Progenitor cell of endocrine pancreas (in vitro differentiated cells): ENCODE data around the gene EIF3A. TPM values are rescaled to one million over a fixed set of nuclear protein-coding genes. Genes with fewer than 3 reads are reported as not detected.

ENCODE experiments used
- DNase-seq: peaks from one replicate; pipeline ENCODE4 v3.0.0; 2021; ENCODE audit warnings: low spot score; ENCODE audit not compliant: unreplicated experiment
- H3K27ac Mint-ChIP-seq: 2 replicates; pipeline ENCODE4 v1.8.0; 2021; ENCODE audit warnings: mild to moderate bottlenecking, moderate library complexity, mixed read lengths
- H3K27me3 Mint-ChIP-seq: 2 replicates; pipeline ENCODE4 v1.8.0; 2021; ENCODE audit warnings: mixed read lengths
- H3K36me3 Mint-ChIP-seq: 2 replicates; pipeline ENCODE4 v1.8.0; 2022; ENCODE audit warnings: mixed read lengths; ENCODE audit not compliant: insufficient read depth
- H3K4me1 Mint-ChIP-seq: 2 replicates; pipeline ENCODE4 v1.8.0; 2021; ENCODE audit warnings: low read depth, mixed read lengths
- H3K4me3 Mint-ChIP-seq: 2 replicates; pipeline ENCODE4 v1.8.0; 2021; ENCODE audit warnings: low read depth, mild to moderate bottlenecking, moderate library complexity, mixed read lengths
- H3K9me3 Mint-ChIP-seq: 2 replicates; pipeline ENCODE4 v1.8.0; 2021; ENCODE audit warnings: low read depth, mixed read lengths
- total RNA-seq: library from RNA; stranded (reverse); gene quantifications from 2 replicates; pipeline ENCODE4 v1.2.1, GENCODE V29; 2021
- TF ChIP-seq, protein P1 (sequence below): fragments of 200-600 bp; sonication (generic); IDR thresholded peaks from one replicate; pipeline ENCODE4 v1.5.0; 2021; ENCODE audit warnings: antibody characterized with exemption, mild to moderate bottlenecking; ENCODE audit not compliant: unreplicated experiment

Gene EIF3A
- total RNA-seq, 1 donor from 2014 or later: 127 TPM

GRCh38 chr10:119095640-119096039 lies 15.0 kb upstream of the EIF3A start:
- no peaks in the 10 kb centered on the region for H3K36me3 Mint-ChIP-seq
- no peak for DNase-seq
- no peaks in the 10 kb centered on the region for H3K9me3 Mint-ChIP-seq
- H3K27me3 Mint-ChIP-seq: peaks cover 3% of the 10 kb centered on the region
- TF ChIP-seq, protein P1, sequence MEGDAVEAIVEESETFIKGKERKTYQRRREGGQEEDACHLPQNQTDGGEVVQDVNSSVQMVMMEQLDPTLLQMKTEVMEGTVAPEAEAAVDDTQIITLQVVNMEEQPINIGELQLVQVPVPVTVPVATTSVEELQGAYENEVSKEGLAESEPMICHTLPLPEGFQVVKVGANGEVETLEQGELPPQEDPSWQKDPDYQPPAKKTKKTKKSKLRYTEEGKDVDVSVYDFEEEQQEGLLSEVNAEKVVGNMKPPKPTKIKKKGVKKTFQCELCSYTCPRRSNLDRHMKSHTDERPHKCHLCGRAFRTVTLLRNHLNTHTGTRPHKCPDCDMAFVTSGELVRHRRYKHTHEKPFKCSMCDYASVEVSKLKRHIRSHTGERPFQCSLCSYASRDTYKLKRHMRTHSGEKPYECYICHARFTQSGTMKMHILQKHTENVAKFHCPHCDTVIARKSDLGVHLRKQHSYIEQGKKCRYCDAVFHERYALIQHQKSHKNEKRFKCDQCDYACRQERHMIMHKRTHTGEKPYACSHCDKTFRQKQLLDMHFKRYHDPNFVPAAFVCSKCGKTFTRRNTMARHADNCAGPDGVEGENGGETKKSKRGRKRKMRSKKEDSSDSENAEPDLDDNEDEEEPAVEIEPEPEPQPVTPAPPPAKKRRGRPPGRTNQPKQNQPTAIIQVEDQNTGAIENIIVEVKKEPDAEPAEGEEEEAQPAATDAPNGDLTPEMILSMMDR: no peak
- H3K27ac Mint-ChIP-seq: no peak overlapping the region
- H3K4me3 Mint-ChIP-seq: no peak overlapping the region
- peaks cover 3% of the 10 kb centered on the region for H3K4me1 Mint-ChIP-seq

DNA sequence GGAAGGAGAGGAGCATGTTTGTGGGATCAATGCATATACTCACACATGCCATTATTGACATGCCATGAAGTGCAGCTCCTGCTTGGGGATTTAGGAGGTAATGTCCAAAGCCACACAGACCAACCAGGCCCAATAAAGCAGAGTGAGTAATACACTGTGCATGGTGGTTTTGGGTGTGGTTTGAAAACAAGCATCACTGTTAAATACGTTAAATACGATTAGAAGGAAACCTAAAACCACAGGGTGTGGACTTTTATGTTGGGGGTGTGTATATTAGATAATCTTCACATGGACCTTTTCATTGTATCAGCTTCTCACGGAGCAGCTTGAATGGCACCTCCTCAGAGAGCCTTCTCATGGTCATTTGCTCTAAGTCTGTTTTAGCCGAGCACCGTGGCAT lies 10.4 kb upstream of the EIF3A start:
- TF ChIP-seq, protein P1: no peak
- no peak overlapping the region for H3K4me3 Mint-ChIP-seq
- peaks cover 3% of the 10 kb centered on the region for H3K4me1 Mint-ChIP-seq
- H3K36me3 Mint-ChIP-seq: no peaks in the 10 kb centered on the region
- no peak overlapping the region for H3K27ac Mint-ChIP-seq
- no peak for DNase-seq
- H3K27me3 Mint-ChIP-seq: peaks cover 3% of the 10 kb centered on the region
- H3K9me3 Mint-ChIP-seq: no peaks in the 10 kb centered on the region

DNA sequence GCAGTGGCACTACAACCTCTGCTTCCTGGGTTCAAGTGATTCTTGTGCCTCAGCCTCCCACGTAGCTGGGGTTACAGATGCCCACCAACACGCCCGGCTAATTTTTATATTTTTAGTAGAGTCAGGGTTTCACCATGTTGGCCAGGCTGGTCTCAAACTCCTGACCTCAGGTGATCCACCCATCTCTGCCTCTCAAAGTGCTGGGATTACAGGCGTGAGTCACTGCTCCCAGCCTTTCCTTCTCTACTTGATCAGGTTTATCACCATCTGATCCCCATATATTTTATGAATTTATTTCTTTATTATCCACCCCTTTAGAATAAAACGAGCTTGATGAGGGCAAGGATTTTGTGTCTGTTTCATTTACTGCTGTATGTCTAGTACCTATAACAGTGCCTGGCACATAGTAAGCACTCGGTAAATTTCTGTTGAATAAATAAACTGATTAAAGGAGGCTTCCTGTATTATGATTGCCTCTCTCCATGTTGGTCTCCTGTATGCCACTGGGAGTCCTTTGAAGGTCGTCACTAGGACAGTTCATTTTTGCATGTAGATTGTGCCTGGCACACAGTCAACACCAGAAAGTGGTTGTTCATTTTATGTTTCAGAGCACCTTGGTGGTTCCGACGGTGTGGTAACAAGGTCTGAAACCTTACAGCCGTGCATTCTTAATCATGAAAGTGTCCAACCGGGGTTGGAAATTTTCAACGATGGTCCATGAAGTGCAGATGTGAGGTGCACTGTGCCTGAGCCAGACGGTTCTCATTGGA lies 9.6 kb upstream of the EIF3A start:
- H3K4me1 Mint-ChIP-seq: peaks cover 3% of the 10 kb centered on the region
- no peaks in the 10 kb centered on the region for H3K36me3 Mint-ChIP-seq
- no peaks in the 10 kb centered on the region for H3K9me3 Mint-ChIP-seq
- no peak overlapping the region for H3K4me3 Mint-ChIP-seq
- peaks cover 3% of the 10 kb centered on the region for H3K27me3 Mint-ChIP-seq
- DNase-seq: no peak
- TF ChIP-seq, protein P1: no peak
- H3K27ac Mint-ChIP-seq: no peak overlapping the region

DNA sequence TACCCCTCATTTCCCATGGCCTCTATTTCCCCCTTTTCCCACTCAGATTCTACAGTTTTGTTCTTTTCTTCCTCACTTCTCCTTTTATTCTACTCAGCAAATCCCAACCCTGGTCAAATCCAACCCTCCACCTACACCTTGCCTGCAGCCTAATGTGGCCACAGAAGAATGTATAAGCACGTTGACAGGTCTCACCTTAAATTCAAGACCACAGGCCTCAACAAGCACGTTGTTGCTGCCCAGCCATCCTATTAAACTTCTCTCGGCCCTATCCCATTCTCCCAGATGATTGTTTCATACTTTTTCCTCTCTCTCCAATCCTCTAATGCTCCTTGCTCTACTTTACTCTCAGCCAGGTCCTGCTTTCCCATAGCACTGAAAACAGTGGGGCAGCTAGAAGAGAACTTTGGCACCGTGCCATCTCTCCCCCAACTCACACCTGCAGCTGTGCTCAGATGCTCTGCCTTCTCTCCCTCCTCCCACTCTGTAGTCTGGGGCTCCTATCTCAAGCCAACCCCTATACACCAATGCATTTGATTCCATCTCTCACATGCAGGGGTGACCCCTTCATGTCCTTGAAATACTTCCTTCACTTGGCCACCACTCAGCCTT lies 6.8 kb upstream of the EIF3A start:
- no peak overlapping the region for H3K27ac Mint-ChIP-seq
- H3K27me3 Mint-ChIP-seq: peaks cover 3% of the 10 kb centered on the region
- TF ChIP-seq, protein P1: no peak
- H3K36me3 Mint-ChIP-seq: no peaks in the 10 kb centered on the region
- no peak overlapping the region for H3K4me3 Mint-ChIP-seq
- peaks cover 6% of the 10 kb centered on the region for H3K4me1 Mint-ChIP-seq
- H3K9me3 Mint-ChIP-seq: no peaks in the 10 kb centered on the region
- no peak for DNase-seq

DNA sequence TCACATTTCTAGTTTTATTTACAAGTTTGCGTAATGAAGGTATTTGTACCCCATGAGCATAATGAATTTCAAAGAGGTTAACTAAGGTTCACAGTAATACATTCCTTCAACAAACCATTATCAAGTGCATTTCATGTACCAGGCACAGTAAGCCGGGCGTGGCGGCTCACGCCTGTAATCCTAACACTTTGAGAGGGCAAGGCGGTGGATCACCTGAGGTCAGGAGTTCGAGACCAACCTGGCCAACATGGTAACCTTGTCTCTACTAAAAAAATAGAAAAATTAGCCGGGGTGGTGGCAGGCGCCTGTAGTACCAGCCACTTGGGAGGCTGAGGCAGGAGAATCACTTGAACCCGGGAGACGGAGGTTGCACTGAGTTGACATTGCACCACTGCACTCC lies 4.3 kb upstream of the EIF3A start:
- Mint-ChIP-seq H3K9me3 (no peaks in the 10 kb centered on the region), H3K36me3 (no peaks in the 10 kb centered on the region), H3K27me3 (no peaks in the 10 kb centered on the region), H3K4me3 (no peak overlapping the region), H3K27ac (no peak overlapping the region), H3K4me1 (peaks cover 6% of the 10 kb centered on the region)
- DNase-seq: no peak
- TF ChIP-seq, protein P1: no peak
